Colonic mucosa (tissue), 4 donors: Measurements from ENCODE around the gene PRKCA. TPM values are rescaled to one million over a fixed set of nuclear protein-coding genes. Genes with fewer than 3 reads are reported as not detected.

Experiments
- DNase-seq: peaks from one replicate; pipeline ENCODE4 v3.0.0-alpha.2; 2020
- H3K27ac ChIP-seq: fragments of 200-600 bp; one replicate; pipeline ENCODE4 v1.8.0; 2021
- H3K27me3 ChIP-seq: fragments of 200-600 bp; one replicate; pipeline ENCODE4 v1.8.0; 2021
- H3K36me3 ChIP-seq: fragments of 200-600 bp; one replicate; pipeline ENCODE4 v1.8.0; 2021
- H3K4me1 ChIP-seq: fragments of 200-600 bp; one replicate; pipeline ENCODE4 v1.8.0; 2021; ENCODE audit warnings: mild to moderate bottlenecking
- H3K4me3 ChIP-seq: fragments of 200-600 bp; one replicate; pipeline ENCODE4 v1.8.0; 2021
- H3K9ac ChIP-seq, 2 donors: one replicate each; pipeline ENCODE4 v1.7.0; 2013; ENCODE audit warnings: control low read depth in 2 of 2, low read depth in 2 of 2, low read length in 2 of 2
- H3K9me3 ChIP-seq: fragments of 200-600 bp; one replicate; pipeline ENCODE4 v1.8.0; 2021
- CTCF ChIP-seq: fragments of 200-600 bp; IDR thresholded peaks from one replicate; pipeline ENCODE4 v1.8.0; 2022; ENCODE audit warnings: antibody characterized with exemption, mild to moderate bottlenecking
- intact Hi-C: fragments of 100-400 bp; cut with DNase I; formaldehyde crosslinking; loops from one replicate; pipeline ENCODE4 v1.14.1; 2022
- total RNA-seq, 2 donors: library from RNA; stranded (reverse); fragmentation: NEBNext Ultra II Directional in 1 of 2; extraction: Animal tissue kit (Norgen Biotek cat#: 25700) in 1 of 2; gene quantifications; one replicate each; pipeline ENCODE4 v1.2.1, GENCODE V29; 2021
- donor health status: healthy.
- donor health status: DM: no; HTN: no; CAD: no.
- donor health status: DM: no; HTN: no; CAD: no.

PRKCA gene
- total RNA-seq, 2 donors from 2014 or later = 40.0 to 41.8 TPM

- Histone ChIP-seq H3K9me3 (no peaks in the 10 kb centered on the region), H3K4me3 (no peak overlapping the region), H3K27me3 (no peaks in the 10 kb centered on the region), H3K4me1 (no peaks in the 10 kb centered on the region), H3K36me3 (no peaks in the 10 kb centered on the region), H3K27ac (no peak overlapping the region), H3K9ac (no peak overlapping the region)
- no peak for DNase-seq
- TF ChIP-seq CTCF = no peak
- intact Hi-C loops = no loop called here
Measured at GRCh38 chr17:66813296-66813695, 510.9 kb downstream of the PRKCA start.

- H3K4me3 ChIP-seq = no peak overlapping the region
- no peaks in the 10 kb centered on the region for H3K9me3 ChIP-seq
- H3K4me1 ChIP-seq = no peaks in the 10 kb centered on the region
- no peak for DNase-seq
- no peaks in the 10 kb centered on the region for H3K27me3 ChIP-seq
- intact Hi-C loops = no loop called here
- no peak overlapping the region for H3K27ac ChIP-seq
- H3K36me3 ChIP-seq = no peaks in the 10 kb centered on the region
- no peak overlapping the region for H3K9ac ChIP-seq
- TF ChIP-seq CTCF = no peak
Measured at GRCh38 chr17:66814026-66814425, 511.6 kb downstream of the PRKCA start.

DNA sequence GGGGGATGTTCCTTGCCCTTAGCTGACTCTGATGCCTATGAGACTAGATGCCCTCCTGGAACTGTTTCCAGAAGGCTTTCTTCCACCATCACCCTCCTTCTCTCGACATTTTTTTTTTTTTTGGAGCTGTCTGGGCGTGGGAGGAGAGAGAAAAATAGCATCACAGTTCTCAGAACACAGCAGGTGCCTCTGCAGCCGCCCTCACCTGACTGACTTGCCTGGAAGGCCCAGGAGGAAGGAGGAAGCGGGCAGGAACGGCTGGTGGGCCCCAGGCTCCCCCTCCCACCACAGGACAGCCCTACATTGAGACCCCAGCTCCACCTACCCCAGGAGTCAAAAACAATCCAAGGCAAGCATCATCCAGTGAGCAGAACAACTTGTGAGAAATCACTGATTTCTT is 512.2 kb downstream of the PRKCA start:
- Histone ChIP-seq H3K4me3 (no peak overlapping the region), H3K4me1 (no peaks in the 10 kb centered on the region), H3K9ac (no peak overlapping the region), H3K36me3 (no peaks in the 10 kb centered on the region), H3K27me3 (no peaks in the 10 kb centered on the region), H3K27ac (no peak overlapping the region), H3K9me3 (no peaks in the 10 kb centered on the region)
- no peak for DNase-seq
- intact Hi-C loops = no loop called here
- no peak for TF ChIP-seq CTCF

GRCh38 chr17:66817750-66818149 is 515.3 kb downstream of the PRKCA start:
- intact Hi-C loops = no loop called here
- Histone ChIP-seq H3K4me3 (no peak overlapping the region), H3K9ac (no peak overlapping the region), H3K36me3 (no peaks in the 10 kb centered on the region), H3K9me3 (no peaks in the 10 kb centered on the region), H3K4me1 (no peaks in the 10 kb centered on the region), H3K27me3 (no peaks in the 10 kb centered on the region), H3K27ac (no peak overlapping the region)
- no peak for TF ChIP-seq CTCF
- DNase-seq = no peak

DNA sequence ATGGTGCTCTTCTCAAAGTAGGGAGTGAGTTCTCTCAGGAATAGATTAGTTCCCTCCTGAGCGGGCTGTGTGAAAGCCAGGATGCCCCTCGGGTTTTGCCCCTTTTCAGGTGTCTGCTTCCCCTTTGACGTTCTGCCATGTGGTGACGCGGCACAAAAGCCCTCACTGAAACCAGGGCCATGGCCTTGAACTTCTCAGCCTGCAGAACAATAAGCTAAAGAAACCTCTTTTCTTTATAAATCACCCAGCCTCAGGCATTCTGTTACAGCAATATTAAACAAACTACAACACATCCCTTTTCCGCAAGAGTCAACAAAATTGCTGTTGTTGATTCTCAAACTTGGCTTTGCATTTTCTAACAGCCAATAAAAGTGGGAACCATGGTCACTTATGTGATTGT is 517.1 kb downstream of the PRKCA start:
- intact Hi-C loops = no loop called here
- no peak for TF ChIP-seq CTCF
- Histone ChIP-seq H3K27me3 (no peaks in the 10 kb centered on the region), H3K9me3 (no peaks in the 10 kb centered on the region), H3K4me1 (no peaks in the 10 kb centered on the region), H3K4me3 (no peak overlapping the region), H3K9ac (no peak overlapping the region), H3K27ac (no peak overlapping the region), H3K36me3 (no peaks in the 10 kb centered on the region)
- no peak for DNase-seq

GRCh38 chr17:66822009-66822408 is 519.6 kb downstream of the PRKCA start:
- Histone ChIP-seq H3K36me3 (no peaks in the 10 kb centered on the region), H3K4me3 (no peak overlapping the region), H3K9ac (no peak overlapping the region), H3K9me3 (no peaks in the 10 kb centered on the region), H3K27me3 (no peaks in the 10 kb centered on the region), H3K4me1 (no peaks in the 10 kb centered on the region), H3K27ac (no peak overlapping the region)
- no peak for DNase-seq
- intact Hi-C loops = no loop called here
- no peak for TF ChIP-seq CTCF
